Stimulated activated CD8-positive, alpha-beta memory T cell treated with anti-CD3 and anti-CD28 coated beads, Interleukin-15, amount 100 ng/mL, for 48 hours (primary cell): ENCODE results near the gene MYO1H.
"Not testable (repeated sequence)": the region's sequence is repeated elsewhere in the genome, so short reads cannot be mapped to it uniquely, and the experiment has no call there.

ENCODE experiments used
- DNase-seq, 2 donors: peaks; one replicate each; pipeline ENCODE4 v3.0.0-alpha.2; 2020; ENCODE audit warnings: low read depth in 2 of 2

MYO1H gene

DNA sequence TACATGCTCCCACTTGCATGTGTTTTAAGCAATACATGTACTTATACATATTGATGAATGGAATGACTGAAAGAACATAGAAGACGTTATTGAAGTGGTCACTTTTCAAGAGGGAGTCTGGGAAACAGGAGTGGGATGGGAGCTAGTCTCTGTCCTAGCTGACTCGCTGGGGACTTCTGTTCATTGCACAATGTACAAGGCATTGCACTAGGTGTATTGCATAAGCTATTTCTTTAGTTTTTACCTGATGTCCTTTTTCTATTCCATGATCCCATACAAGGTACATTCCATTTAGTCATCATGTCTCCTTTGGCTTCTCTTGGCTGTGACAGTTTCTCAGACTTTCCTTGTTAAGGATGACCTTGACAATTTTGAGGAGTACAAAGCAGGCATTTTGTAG is 4.0 kb upstream of the MYO1H start:
- no peak for DNase-seq

DNA sequence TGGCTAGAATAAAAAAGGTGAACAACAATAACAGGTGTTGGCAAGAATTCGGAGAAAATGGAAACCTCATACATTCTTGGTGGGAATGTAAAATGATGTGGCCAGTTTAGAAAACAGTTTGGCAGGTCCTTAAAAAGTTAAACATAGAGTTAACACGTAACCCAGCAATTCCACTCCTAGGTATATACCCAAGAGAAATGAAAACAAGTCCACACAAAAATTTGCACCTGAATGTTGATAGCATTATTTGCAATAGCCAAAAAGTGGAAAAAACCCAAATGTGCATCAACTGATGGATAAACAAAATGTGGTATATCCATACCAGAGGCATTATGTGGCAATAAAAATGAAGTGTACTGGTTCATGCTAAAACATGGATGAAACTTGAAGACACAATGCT is 2.3 kb upstream of the MYO1H start:
- DNase-seq: no peak

DNA sequence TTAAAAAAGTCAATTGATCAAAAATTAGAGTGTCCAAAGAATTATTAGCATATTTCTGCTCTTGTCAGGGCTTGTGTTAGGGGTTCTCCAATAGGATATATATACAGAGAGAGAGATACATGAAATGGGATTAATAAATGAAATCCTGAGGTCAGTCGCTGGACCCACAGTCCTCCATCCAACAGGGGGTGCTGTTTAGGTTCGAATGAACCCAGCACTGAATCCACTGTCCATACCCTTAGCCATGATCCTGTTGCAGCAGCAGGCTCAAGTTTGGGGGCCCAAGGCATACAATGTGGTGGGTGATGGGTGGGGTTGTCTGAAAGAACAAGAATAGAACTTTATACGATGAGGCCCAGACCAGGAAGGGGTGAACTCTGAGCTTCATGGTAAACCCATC is 780 bp upstream of the MYO1H start:
- DNase-seq: no peak

GRCh38 chr12:109352184-109352583 is 4.5 kb downstream of the MYO1H start:
- no peak for DNase-seq

- DNase-seq: no peak
Measured at GRCh38 chr12:109356577-109356976, 8.9 kb downstream of the MYO1H start.

DNA sequence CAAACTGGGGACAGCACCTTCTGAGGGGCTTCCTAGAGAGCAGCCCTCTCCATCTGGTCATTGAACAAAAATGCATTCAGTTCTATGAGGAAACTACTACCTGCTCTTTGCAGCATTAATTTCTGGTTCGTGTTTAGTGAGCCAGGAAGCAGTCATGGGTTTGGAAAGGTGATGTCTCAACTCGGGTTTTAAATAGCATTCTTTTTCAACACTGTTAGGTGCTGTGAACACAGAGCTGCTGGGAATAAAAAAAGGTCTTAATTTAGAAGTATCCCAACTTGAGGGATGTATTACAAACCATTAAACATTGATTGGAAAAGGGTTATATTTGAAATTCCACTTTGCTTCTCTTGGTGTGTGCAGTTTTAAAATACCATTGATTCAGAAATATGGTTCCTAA is 9.3 kb downstream of the MYO1H start:
- DNase-seq: no peak

- DNase-seq: no peak
Measured at GRCh38 chr12:109358154-109358869, 10.6 kb downstream of the MYO1H start.

- DNase-seq: no peak
Measured at GRCh38 chr12:109359131-109359690, 11.5 kb downstream of the MYO1H start.

- DNase-seq: no peak
Measured at GRCh38 chr12:109369831-109370230, 22.1 kb downstream of the MYO1H start.

- DNase-seq: no peak
Measured at GRCh38 chr12:109377139-109377685, 29.5 kb downstream of the MYO1H start.

DNA sequence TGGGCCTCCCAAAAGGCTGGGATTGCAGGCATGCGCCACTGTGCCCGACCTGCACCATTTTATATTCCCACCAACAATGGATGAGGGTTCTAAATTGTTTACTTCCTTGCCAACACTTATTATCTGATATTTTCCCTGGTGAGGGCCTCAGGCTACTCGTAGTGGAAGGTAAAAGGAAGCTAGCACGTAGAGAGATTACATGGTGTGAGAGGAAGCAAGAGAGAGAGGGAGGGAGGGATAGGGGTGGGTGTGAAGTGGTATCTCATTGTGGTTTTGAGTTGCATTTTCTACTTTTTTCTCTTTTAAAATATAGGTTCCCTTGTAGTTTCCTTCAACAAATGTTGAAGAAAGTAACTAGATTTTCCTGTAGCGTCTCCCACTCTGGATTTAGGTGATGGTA is 30.9 kb downstream of the MYO1H start:
- no peak for DNase-seq

DNA sequence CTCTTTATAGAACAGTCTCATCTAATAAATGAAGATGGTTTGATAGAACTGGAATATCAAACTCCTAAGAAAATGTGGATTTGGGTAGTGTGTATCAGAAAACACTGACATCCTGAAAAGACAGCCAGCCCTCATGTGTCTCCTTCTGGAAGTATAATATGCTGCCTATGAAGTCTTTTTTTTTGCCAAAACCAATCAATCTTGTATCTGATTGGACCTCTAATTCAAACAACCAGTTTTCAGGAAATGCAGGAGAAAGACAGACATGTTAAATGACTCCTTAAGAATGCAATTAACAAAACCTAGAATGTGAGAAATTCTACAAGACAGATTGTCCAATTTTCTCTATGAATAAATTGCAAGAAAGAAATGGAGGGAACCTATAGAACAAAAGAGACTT is 34.3 kb downstream of the MYO1H start:
- no peak for DNase-seq

DNA sequence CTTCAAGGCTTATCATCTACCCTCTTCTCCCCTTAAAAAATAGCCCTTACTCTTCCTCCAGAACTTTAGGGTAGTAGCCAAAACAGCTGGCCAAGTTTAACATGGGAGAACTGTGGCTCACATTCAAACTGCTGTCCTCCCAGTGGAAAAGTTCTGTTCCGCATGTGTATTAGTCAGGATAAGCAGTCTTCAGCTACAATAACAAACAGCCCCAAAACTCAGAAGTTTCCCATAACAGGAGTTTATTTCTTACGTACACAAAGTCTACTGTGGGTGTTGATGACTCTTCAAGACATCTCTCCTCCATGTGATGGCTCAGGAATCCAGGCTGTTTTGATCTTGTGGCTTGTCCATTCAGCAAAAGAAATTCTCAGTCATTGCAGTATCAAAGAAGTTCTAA is 35.5 kb downstream of the MYO1H start:
- DNase-seq: no peak

- no peak for DNase-seq
Measured at GRCh38 chr12:109385339-109386058, 37.8 kb downstream of the MYO1H start.

- DNase-seq: no peak
Measured at GRCh38 chr12:109386059-109386433, 38.3 kb downstream of the MYO1H start.

- DNase-seq: no peak
Measured at GRCh38 chr12:109387425-109388166, 39.9 kb downstream of the MYO1H start.

DNA sequence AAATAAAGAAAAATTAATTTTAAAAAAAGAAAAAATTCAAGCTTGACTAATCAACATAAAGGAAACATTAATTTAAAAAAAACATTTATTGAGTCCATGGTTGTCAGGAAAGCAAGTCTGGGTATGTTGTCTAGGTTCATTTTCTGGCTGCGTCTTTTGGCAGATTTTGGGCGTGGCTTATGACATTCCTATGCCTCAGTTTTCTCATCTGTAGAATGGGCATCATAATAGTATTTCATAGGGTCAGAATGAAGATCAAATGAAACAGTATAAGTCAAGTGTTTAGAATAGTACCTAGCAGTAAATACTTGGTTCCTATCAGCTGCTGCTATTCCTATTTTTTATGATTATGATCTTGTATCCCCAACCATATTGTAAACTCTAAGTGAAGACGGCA is 40.5 kb downstream of the MYO1H start:
- DNase-seq: no peak

DNA sequence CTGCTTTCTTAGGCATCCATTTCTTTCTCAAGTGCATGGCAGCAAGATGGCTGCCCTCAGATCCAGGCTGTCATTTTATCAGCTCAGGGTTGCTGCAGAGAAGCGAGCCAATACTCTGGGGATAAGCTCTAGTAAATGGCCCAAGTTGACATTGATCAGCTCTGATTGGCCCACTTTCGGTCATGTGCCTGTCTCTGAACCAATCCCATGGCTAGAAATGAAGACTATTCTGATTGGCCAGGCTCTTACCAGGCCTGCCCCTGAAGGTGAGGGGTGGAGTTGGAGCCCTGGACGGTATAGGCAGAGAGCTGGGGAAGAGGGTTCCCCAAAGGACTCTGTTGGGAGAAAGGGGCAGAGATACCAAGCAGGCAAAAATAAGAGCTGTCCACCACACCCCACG is 41.4 kb downstream of the MYO1H start:
- DNase-seq: no peak

- DNase-seq: no peak
Measured at GRCh38 chr12:109393437-109394345, 46.0 kb downstream of the MYO1H start.

DNA sequence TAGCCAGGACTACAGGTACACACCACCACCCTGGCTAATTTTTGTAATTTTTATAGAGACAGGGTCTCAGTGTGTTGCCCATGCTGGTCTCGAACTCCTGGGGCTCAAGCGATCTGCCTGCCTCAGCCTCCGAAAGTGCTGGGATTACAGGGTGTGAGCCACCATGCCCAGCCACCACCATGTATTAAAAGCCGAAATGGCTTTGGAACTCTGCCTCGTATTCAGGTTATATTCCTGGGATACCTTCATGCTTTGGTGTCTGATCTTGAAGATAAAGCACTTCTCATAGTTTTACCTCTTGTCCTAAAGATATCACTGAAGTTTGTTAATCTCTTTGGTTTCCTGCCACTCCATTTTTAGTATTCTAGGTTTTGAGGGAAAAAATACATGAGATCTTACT is 47.2 kb downstream of the MYO1H start:
- DNase-seq: no peak

- DNase-seq: not testable (repeated sequence)
Measured at GRCh38 chr12:109404841-109405240, 57.1 kb downstream of the MYO1H start.
